ENCODE data around the gene BABAM2. TPM values are rescaled to one million over a fixed set of nuclear protein-coding genes. Genes with fewer than 3 reads are reported as not detected.

The BABAM2 gene
- total RNA-seq, 2 experiments from 2014 or later = 19.7 to 33.2 TPM

DNA sequence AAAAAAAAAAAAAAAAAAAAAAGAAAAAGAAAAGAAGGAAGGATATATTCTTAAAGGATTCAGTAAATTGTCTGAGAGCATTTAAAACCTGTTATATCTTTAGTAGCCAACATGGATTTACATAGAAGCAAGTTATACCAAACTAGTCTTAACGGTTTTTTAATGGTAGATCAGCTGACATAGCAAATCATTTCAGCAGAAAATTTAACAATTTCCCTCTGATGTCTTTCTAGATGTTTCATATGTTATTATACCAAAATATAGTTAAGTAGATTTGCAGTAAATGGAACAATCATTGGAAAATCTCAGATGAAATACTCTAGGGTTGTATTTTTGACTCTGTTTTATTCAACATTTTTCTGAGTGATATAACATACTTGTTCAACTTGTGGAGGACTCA lies 72.9 kb downstream of the BABAM2 start:
- H3K9me2 ChIP-seq (ENCODE audit: insufficient read depth, low read length) = no peaks in the 10 kb centered on the region
- H3K4me2 ChIP-seq (ENCODE audit: low read length) = no peak overlapping the region
- H3K4me3 ChIP-seq (ENCODE audit: low read depth, low read length, poor library complexity, severe bottlenecking) = no peak overlapping the region
- no peaks in the 10 kb centered on the region for H4K20me1 ChIP-seq (ENCODE audit: insufficient read depth, low read length)
- no peak for DNase-seq (ENCODE audit: low spot score)
- H3K4me1 ChIP-seq (ENCODE audit: insufficient read depth, low read length, poor library complexity, severe bottlenecking) = no peaks in the 10 kb centered on the region
- no peak overlapping the region for H3K27ac ChIP-seq (ENCODE audit: low read depth, low read length, poor library complexity, severe bottlenecking)
- H3K79me2 ChIP-seq (ENCODE audit: insufficient read depth, low read depth, low read length) = no peaks in the 10 kb centered on the region
- POLR2A ChIA-PET = interaction anchor here (0.5 to 1.3 kb wide), 2 partner anchors 190 to 534 kb away, joined by 3 to 4 read pairs; no protein-coding TSS in a partner anchor
- no peak overlapping the region for H2AFZ ChIP-seq (ENCODE audit: low read length)
- intact Hi-C loops (cut with micrococcal nuclease; ENCODE audit: unreplicated experiment) = no loop called here
- BruUV-seq (replicated peaks) = no TSS peak
- CTCF ChIA-PET (ENCODE audit: unreplicated experiment) = no interaction called here
- no peaks in the 10 kb centered on the region for H3K9me3 ChIP-seq (ENCODE audit: low read length)
- no peak for TF ChIP-seq EZH2phosphoT487 (IDR thresholded peaks at IDR 0.05; ENCODE audit: borderline replicate concordance, low read depth, low read length)
- TF ChIP-seq, protein P1, sequence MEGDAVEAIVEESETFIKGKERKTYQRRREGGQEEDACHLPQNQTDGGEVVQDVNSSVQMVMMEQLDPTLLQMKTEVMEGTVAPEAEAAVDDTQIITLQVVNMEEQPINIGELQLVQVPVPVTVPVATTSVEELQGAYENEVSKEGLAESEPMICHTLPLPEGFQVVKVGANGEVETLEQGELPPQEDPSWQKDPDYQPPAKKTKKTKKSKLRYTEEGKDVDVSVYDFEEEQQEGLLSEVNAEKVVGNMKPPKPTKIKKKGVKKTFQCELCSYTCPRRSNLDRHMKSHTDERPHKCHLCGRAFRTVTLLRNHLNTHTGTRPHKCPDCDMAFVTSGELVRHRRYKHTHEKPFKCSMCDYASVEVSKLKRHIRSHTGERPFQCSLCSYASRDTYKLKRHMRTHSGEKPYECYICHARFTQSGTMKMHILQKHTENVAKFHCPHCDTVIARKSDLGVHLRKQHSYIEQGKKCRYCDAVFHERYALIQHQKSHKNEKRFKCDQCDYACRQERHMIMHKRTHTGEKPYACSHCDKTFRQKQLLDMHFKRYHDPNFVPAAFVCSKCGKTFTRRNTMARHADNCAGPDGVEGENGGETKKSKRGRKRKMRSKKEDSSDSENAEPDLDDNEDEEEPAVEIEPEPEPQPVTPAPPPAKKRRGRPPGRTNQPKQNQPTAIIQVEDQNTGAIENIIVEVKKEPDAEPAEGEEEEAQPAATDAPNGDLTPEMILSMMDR (conservative IDR thresholded peaks at IDR 0.05; ENCODE audit: low read length) = no peak
- H3K36me3 ChIP-seq (ENCODE audit: insufficient read depth, low read length) = no peaks in the 10 kb centered on the region

DNA sequence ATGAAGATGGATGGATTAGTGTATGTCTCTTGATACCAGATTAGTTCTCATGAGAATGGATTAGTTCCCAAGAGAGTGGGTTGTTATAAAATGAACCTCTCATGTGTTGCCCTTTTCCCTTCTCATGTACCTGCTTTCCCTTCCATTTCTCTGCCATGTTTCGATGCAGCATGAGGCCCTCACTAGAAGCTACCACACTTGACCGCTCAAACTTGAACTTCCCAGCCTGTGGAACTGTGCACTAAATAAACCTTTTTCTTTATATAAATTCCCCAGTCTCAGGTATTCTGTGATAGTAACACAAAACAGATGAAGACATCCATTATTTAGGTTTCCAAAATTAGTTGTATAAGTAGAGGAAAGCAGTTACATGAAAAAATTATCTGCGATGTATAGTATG lies 73.5 kb downstream of the BABAM2 start:
- intact Hi-C loops (cut with micrococcal nuclease; ENCODE audit: unreplicated experiment) = no loop called here
- POLR2A ChIA-PET = no interaction called here

DNA sequence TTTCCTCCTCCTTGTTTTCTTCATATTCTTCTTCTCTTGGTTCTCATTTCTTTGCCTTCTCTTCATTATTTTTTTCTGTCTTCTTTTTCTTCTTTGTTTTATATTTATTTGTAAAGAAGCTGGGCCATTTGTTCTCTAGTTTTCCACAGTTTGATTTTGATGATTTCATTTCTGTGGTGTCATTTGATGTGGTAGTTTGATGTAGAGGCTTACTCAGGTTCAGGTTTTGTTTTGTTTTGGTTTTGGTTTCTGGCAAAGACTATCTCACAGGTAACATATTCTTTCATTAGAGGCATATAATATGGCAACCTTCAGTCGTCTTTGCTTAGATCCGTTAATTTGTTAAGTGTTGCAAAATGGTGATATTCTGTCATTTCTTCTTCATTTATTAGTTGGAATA lies 75.3 kb downstream of the BABAM2 start:
- DNase-seq (ENCODE audit: low spot score) = no peak
- Histone ChIP-seq H3K27ac (ENCODE audit: low read depth, low read length, poor library complexity, severe bottlenecking) (no peak overlapping the region), H3K9me3 (ENCODE audit: low read length) (no peaks in the 10 kb centered on the region), H3K4me2 (ENCODE audit: low read length) (no peak overlapping the region), H3K4me1 (ENCODE audit: insufficient read depth, low read length, poor library complexity, severe bottlenecking) (no peaks in the 10 kb centered on the region), H3K4me3 (ENCODE audit: low read depth, low read length, poor library complexity, severe bottlenecking) (no peak overlapping the region), H3K9me2 (ENCODE audit: insufficient read depth, low read length) (no peaks in the 10 kb centered on the region), H2AFZ (ENCODE audit: low read length) (no peak overlapping the region), H4K20me1 (ENCODE audit: insufficient read depth, low read length) (no peaks in the 10 kb centered on the region), H3K79me2 (ENCODE audit: insufficient read depth, low read depth, low read length) (no peaks in the 10 kb centered on the region), H3K36me3 (ENCODE audit: insufficient read depth, low read length) (no peaks in the 10 kb centered on the region)
- BruUV-seq (replicated peaks) = no TSS peak
- TF ChIP-seq, protein P1 (conservative IDR thresholded peaks at IDR 0.05; ENCODE audit: low read length) = no peak
- no peak for TF ChIP-seq EZH2phosphoT487 (IDR thresholded peaks at IDR 0.05; ENCODE audit: borderline replicate concordance, low read depth, low read length)
- CTCF ChIA-PET (ENCODE audit: unreplicated experiment) = no interaction called here
- intact Hi-C loops (cut with micrococcal nuclease; ENCODE audit: unreplicated experiment) = no loop called here
- POLR2A ChIA-PET = no interaction called here

More for the DNA sequence above, 73.5 kb downstream of the BABAM2 start:
- H3K4me3 ChIP-seq (ENCODE audit: low read depth, low read length, poor library complexity, severe bottlenecking) = no peak overlapping the region
- H3K79me2 ChIP-seq (ENCODE audit: insufficient read depth, low read depth, low read length) = no peaks in the 10 kb centered on the region
- no peaks in the 10 kb centered on the region for H4K20me1 ChIP-seq (ENCODE audit: insufficient read depth, low read length)
- H2AFZ ChIP-seq (ENCODE audit: low read length) = no peak overlapping the region
- no peaks in the 10 kb centered on the region for H3K4me1 ChIP-seq (ENCODE audit: insufficient read depth, low read length, poor library complexity, severe bottlenecking)
- no peaks in the 10 kb centered on the region for H3K9me2 ChIP-seq (ENCODE audit: insufficient read depth, low read length)
- DNase-seq (ENCODE audit: low spot score) = no peak
- no peak overlapping the region for H3K4me2 ChIP-seq (ENCODE audit: low read length)
- no peaks in the 10 kb centered on the region for H3K9me3 ChIP-seq (ENCODE audit: low read length)
- no peaks in the 10 kb centered on the region for H3K36me3 ChIP-seq (ENCODE audit: insufficient read depth, low read length)
- no peak for TF ChIP-seq EZH2phosphoT487 (IDR thresholded peaks at IDR 0.05; ENCODE audit: borderline replicate concordance, low read depth, low read length)
- TF ChIP-seq, protein P1 (conservative IDR thresholded peaks at IDR 0.05; ENCODE audit: low read length) = no peak
- BruUV-seq (replicated peaks) = no TSS peak
- CTCF ChIA-PET (ENCODE audit: unreplicated experiment) = no interaction called here
- H3K27ac ChIP-seq (ENCODE audit: low read depth, low read length, poor library complexity, severe bottlenecking) = no peak overlapping the region
